WTC11 (cell line): ENCODE measurements around the gene PRDX2. TPM values are rescaled to one million over a fixed set of nuclear protein-coding genes. Genes with fewer than 3 reads are reported as not detected.
A peak's percentile ranks its signal among the peaks of the same experiment; 100 is the strongest.

Experiments
- ATAC-seq: fragments of 200-7000 bp; cut with Tn5 transposase; 2 replicates; pipeline ENCODE4 v1.10.0; 2021; ENCODE audit warnings: mild to moderate bottlenecking, moderate library complexity
- CTCF ChIA-PET: fragments of 300-600 bp; sonication (Branson Sonifier 250); formaldehyde crosslinking; loops from one replicate; lab custom pipeline; 2021; ENCODE audit warnings: antibody characterized with exemption; lab: Charles Lee
- POLR2A ChIA-PET: fragments of 350-600 bp; sonication (Branson Sonifier 250); formaldehyde crosslinking; loops from one replicate; lab custom pipeline; 2021; ENCODE audit warnings: antibody characterized with exemption; lab: Charles Lee
- DNase-seq: peaks from one replicate; pipeline ENCODE4 v3.0.0; 2021; ENCODE audit warnings: low spot score
- H3K27ac Mint-ChIP-seq: 2 replicates; pipeline ENCODE4 v1.8.0; 2021; ENCODE audit warnings: mixed read lengths
- H3K27me3 Mint-ChIP-seq: 2 replicates; pipeline ENCODE4 v1.8.0; 2021; ENCODE audit warnings: low read depth, mild to moderate bottlenecking, moderate library complexity, mixed read lengths
- H3K36me3 Mint-ChIP-seq: 2 replicates; pipeline ENCODE4 v1.8.0; 2021; ENCODE audit warnings: mixed read lengths
- H3K4me1 Mint-ChIP-seq: 2 replicates; pipeline ENCODE4 v1.8.0; 2022; ENCODE audit warnings: mixed read lengths
- H3K4me3 Mint-ChIP-seq: 2 replicates; pipeline ENCODE4 v1.8.0; 2021; ENCODE audit warnings: mild to moderate bottlenecking, moderate library complexity, mixed read lengths
- H3K9me3 Mint-ChIP-seq: 2 replicates; pipeline ENCODE4 v1.8.0; 2021; ENCODE audit warnings: mixed read lengths
- CBFB ChIP-seq: sonication (generic); formaldehyde crosslinking; IDR thresholded peaks from 2 replicates; pipeline ENCODE4 v1.8.1; 2022; ENCODE audit warnings: mild to moderate bottlenecking, low read depth, missing genetic modification reagents
- E2F4 ChIP-seq: sonication (generic); formaldehyde crosslinking; IDR thresholded peaks from 2 replicates; pipeline ENCODE4 v1.8.1; 2022; ENCODE audit warnings: low read depth, mild to moderate bottlenecking, moderate library complexity, missing genetic modification reagents, borderline replicate concordance
- E2F5 ChIP-seq: sonication (generic); formaldehyde crosslinking; IDR thresholded peaks from 2 replicates; pipeline ENCODE4 v1.8.1; 2022; ENCODE audit warnings: mild to moderate bottlenecking, moderate library complexity, missing genetic modification reagents
- ELF4 ChIP-seq: sonication (generic); formaldehyde crosslinking; IDR thresholded peaks from 2 replicates; pipeline ENCODE4 v1.8.1; 2022; ENCODE audit warnings: low read depth, mild to moderate bottlenecking, moderate library complexity, missing genetic modification reagents
- EMX1 ChIP-seq: fragments of 250-450 bp; sonication (Bioruptor Pico); IDR thresholded peaks from 2 replicates; pipeline ENCODE4 v1.8.0; 2021; ENCODE audit warnings: mild to moderate bottlenecking
- FOXP1 ChIP-seq: sonication (generic); formaldehyde crosslinking; IDR thresholded peaks from 2 replicates; pipeline ENCODE4 v1.8.0; 2022; ENCODE audit warnings: missing genetic modification reagents, mild to moderate bottlenecking, moderate library complexity, borderline replicate concordance
- FOXP4 ChIP-seq: sonication (generic); formaldehyde crosslinking; IDR thresholded peaks from 2 replicates; pipeline ENCODE4 v1.8.0; 2022; ENCODE audit warnings: mild to moderate bottlenecking, missing genetic modification reagents
- NFATC4 ChIP-seq: fragments of 250-450 bp; sonication (Bioruptor Pico); IDR thresholded peaks from 2 replicates; pipeline ENCODE4 v1.9.0; 2021; ENCODE audit warnings: mild to moderate bottlenecking
- NFE2L1 ChIP-seq: sonication (generic); formaldehyde crosslinking; IDR thresholded peaks from 2 replicates; pipeline ENCODE4 v1.8.1; 2023; ENCODE audit warnings: missing genetic modification reagents
- SOX15 ChIP-seq: fragments of 250-450 bp; sonication (Bioruptor Pico); IDR thresholded peaks from 2 replicates; pipeline ENCODE4 v1.9.0; 2021; ENCODE audit warnings: mild to moderate bottlenecking
- TCF7 ChIP-seq: sonication (generic); formaldehyde crosslinking; IDR thresholded peaks from 2 replicates; pipeline ENCODE4 v1.8.0; 2022; ENCODE audit warnings: mild to moderate bottlenecking, low read depth, missing genetic modification reagents, moderate library complexity
- TEAD1 ChIP-seq: sonication (generic); formaldehyde crosslinking; IDR thresholded peaks from 2 replicates; pipeline ENCODE4 v1.8.0; 2022; ENCODE audit warnings: mild to moderate bottlenecking, missing genetic modification reagents
- ZNF317 ChIP-seq: sonication (generic); formaldehyde crosslinking; IDR thresholded peaks from 2 replicates; pipeline ENCODE4 v1.8.1; 2023; ENCODE audit warnings: low read depth, mild to moderate bottlenecking, moderate library complexity, missing genetic modification reagents, borderline replicate concordance
- total RNA-seq: library from RNA; stranded (reverse); gene quantifications from 3 replicates; pipeline ENCODE4 v1.2.3, GENCODE V29; 2021
- TF ChIP-seq, protein P1 (sequence below): sonication (generic); formaldehyde crosslinking; IDR thresholded peaks from 2 replicates; pipeline ENCODE4 v1.8.0; 2022; ENCODE audit warnings: mild to moderate bottlenecking, missing genetic modification reagents
- TF ChIP-seq, protein P2 (sequence below): sonication (generic); formaldehyde crosslinking; IDR thresholded peaks from 2 replicates; pipeline ENCODE4 v1.8.1; 2023; ENCODE audit warnings: mild to moderate bottlenecking, moderate library complexity, missing genetic modification reagents
- TF ChIP-seq, protein P3 (sequence below): sonication (generic); formaldehyde crosslinking; IDR thresholded peaks from 2 replicates; pipeline ENCODE4 v1.8.0; 2022; ENCODE audit warnings: missing genetic modification reagents

PRDX2 gene
- total RNA-seq, 1 experiment from 2014 or later: 378 TPM

- 0 out of 2 replicates have a peak, but pooled peaks have one; percentile 50 for TF ChIP-seq FOXP1 (CRISPR knock-in tag)
- TF ChIP-seq EMX1 (CRISPR knock-in tag): no peak
- 0 out of 2 replicates have a peak, but pooled peaks have one; percentile 14 for TF ChIP-seq TCF7 (CRISPR knock-in tag)
- no peak for TF ChIP-seq SOX15
- no peak for TF ChIP-seq ZNF317 (CRISPR knock-in tag)
- TF ChIP-seq, protein P1, sequence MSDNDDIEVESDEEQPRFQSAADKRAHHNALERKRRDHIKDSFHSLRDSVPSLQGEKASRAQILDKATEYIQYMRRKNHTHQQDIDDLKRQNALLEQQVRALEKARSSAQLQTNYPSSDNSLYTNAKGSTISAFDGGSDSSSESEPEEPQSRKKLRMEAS (CRISPR knock-in tag): 0 out of 2 replicates have a peak, but pooled peaks have one; percentile 33
- TF ChIP-seq CBFB (CRISPR knock-in tag): no peak
- 0 out of 2 replicates have a peak, but pooled peaks have one; percentile 54 for TF ChIP-seq E2F5
- TF ChIP-seq, protein P2, sequence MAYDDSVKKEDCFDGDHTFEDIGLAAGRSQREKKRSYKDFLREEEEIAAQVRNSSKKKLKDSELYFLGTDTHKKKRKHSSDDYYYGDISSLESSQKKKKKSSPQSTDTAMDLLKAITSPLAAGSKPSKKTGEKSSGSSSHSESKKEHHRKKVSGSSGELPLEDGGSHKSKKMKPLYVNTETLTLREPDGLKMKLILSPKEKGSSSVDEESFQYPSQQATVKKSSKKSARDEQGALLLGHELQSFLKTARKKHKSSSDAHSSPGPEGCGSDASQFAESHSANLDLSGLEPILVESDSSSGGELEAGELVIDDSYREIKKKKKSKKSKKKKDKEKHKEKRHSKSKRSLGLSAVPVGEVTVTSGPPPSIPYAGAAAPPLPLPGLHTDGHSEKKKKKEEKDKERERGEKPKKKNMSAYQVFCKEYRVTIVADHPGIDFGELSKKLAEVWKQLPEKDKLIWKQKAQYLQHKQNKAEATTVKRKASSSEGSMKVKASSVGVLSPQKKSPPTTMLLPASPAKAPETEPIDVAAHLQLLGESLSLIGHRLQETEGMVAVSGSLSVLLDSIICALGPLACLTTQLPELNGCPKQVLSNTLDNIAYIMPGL (CRISPR knock-in tag): peak; percentile 75
- TF ChIP-seq E2F4 (CRISPR knock-in tag): 0 out of 2 replicates have a peak, but pooled peaks have one; percentile 19
Observed at GRCh38 chr19:12833738-12834565, 32.4 kb upstream of the PRDX2 start (continued).

DNA sequence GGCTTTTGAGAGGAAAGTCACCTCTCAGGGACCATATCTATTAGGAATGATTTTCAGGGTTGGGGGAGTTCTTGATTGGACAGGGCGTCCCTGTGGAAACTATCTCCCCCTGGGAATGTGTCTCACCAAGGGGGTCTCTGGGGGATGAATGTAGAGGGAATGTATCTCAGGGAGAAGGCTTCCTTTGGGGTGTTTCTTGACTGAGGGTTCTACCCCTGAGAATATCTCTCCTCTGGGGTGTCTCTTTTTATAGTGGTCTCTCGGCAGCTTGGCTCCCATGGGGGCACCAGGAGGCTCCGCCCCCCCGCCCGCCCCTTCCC is 31.8 kb upstream of the PRDX2 start:
- H3K27ac Mint-ChIP-seq: no peak overlapping the region
- TF ChIP-seq, protein P3, sequence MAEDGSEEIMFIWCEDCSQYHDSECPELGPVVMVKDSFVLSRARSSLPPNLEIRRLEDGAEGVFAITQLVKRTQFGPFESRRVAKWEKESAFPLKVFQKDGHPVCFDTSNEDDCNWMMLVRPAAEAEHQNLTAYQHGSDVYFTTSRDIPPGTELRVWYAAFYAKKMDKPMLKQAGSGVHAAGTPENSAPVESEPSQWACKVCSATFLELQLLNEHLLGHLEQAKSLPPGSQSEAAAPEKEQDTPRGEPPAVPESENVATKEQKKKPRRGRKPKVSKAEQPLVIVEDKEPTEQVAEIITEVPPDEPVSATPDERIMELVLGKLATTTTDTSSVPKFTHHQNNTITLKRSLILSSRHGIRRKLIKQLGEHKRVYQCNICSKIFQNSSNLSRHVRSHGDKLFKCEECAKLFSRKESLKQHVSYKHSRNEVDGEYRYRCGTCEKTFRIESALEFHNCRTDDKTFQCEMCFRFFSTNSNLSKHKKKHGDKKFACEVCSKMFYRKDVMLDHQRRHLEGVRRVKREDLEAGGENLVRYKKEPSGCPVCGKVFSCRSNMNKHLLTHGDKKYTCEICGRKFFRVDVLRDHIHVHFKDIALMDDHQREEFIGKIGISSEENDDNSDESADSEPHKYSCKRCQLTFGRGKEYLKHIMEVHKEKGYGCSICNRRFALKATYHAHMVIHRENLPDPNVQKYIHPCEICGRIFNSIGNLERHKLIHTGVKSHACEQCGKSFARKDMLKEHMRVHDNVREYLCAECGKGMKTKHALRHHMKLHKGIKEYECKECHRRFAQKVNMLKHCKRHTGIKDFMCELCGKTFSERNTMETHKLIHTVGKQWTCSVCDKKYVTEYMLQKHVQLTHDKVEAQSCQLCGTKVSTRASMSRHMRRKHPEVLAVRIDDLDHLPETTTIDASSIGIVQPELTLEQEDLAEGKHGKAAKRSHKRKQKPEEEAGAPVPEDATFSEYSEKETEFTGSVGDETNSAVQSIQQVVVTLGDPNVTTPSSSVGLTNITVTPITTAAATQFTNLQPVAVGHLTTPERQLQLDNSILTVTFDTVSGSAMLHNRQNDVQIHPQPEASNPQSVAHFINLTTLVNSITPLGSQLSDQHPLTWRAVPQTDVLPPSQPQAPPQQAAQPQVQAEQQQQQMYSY: no peak
- no peak for TF ChIP-seq TEAD1 (CRISPR knock-in tag)
- TF ChIP-seq ELF4 (CRISPR knock-in tag): no peak
- TF ChIP-seq NFATC4 (CRISPR knock-in tag): no peak
- no peak for TF ChIP-seq FOXP4 (CRISPR knock-in tag)
- TF ChIP-seq NFE2L1 (CRISPR knock-in tag): no peak
- ATAC-seq (no peak), DNase-seq (no peak)
- peaks cover 66% of the 10 kb centered on the region for H3K27me3 Mint-ChIP-seq
- H3K4me1 Mint-ChIP-seq: peaks cover 30% of the 10 kb centered on the region
- ChIA-PET CTCF (interaction anchor here (1.3 kb wide), 2 partner anchors 52 to 132 kb away, joined by 7 to 8 read pairs; no protein-coding TSS in a partner anchor), POLR2A (no interaction called here)
- H3K36me3 Mint-ChIP-seq: no peaks in the 10 kb centered on the region
- H3K4me3 Mint-ChIP-seq: peak overlapping the region; percentile 59
- no peaks in the 10 kb centered on the region for H3K9me3 Mint-ChIP-seq
